ENCODE data around the gene ARIH2. TPM values are rescaled to one million over a fixed set of nuclear protein-coding genes. Genes with fewer than 3 reads are reported as not detected.

Gene ARIH2
- total RNA-seq, 2 experiments from 2014 or later: 126 TPM

DNA sequence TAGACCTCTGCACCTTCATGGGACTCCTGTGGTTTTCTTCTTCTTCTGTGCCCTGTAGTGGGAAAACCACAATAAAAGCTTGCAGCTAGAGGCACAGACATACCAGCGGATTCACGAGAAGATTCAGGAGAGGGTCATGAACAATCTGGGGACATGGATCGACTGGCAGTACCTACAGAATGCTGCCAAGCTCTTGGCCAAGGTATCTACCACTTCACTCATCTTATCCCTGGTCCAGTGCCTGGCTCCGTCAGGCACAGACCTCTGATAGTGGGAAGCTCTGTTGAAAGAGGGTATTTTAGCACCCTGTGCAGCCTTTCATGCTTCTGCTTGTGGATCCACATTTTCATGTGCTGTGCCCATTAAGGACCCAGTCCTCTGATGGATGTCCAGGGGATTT, 61.7 kb downstream of the ARIH2 start:
- peaks cover 5% of the 10 kb centered on the region for H3K36me3 Mint-ChIP-seq
- H3K27ac Mint-ChIP-seq: no peak overlapping the region
- no peaks in the 10 kb centered on the region for H3K27me3 Mint-ChIP-seq
- no peak for DNase-seq
- H3K9me3 Mint-ChIP-seq: no peaks in the 10 kb centered on the region
- peaks cover 1% of the 10 kb centered on the region for H3K4me1 Mint-ChIP-seq
- no peak overlapping the region for H3K4me3 Mint-ChIP-seq

DNA sequence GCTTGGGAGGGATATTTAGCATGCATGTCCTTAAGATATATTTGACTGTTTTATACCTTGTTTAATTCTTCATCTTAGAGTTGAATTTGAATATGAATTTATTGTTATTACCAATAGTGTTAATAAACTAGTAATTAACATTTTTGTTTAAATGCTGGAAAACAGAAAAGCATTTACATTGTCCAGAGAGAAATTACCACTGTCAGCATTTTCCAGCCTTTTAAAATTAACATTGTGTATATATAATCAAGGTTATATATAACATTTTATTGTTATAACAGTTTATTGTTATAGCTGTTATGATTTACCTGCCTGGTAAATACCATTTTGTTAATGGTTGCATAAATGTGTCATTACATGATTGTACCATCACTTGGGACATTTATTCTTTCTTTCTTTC, 63.4 kb downstream of the ARIH2 start:
- DNase-seq: no peak
- Mint-ChIP-seq H3K36me3 (peaks cover 7% of the 10 kb centered on the region), H3K27ac (no peak overlapping the region), H3K4me1 (peaks cover 8% of the 10 kb centered on the region), H3K9me3 (no peaks in the 10 kb centered on the region), H3K27me3 (no peaks in the 10 kb centered on the region), H3K4me3 (no peak overlapping the region)

DNA sequence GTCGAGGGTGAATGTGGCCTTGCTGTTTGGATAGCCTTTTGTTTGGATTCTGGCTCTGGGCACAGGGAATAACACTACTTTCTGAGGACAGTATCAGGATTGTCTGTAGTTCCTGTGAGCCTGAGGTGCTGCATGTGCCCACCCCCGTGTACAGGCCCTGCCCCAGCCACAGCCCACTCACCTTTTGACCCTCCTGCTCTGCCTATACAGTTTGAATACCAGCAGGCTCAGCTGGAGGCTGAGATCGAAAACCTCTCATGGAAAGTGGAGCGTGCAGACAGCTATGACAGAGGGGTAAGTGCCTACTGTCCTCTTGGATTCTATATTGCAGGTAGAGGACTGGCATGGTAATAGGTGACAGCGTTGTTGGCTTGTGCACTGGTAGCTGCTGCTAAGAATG, 64.0 kb downstream of the ARIH2 start:
- peaks cover 10% of the 10 kb centered on the region for H3K4me1 Mint-ChIP-seq
- H3K4me3 Mint-ChIP-seq: no peak overlapping the region
- H3K36me3 Mint-ChIP-seq: peaks cover 7% of the 10 kb centered on the region
- no peak for DNase-seq
- peak overlapping the region; percentile 18 for H3K27ac Mint-ChIP-seq
- no peaks in the 10 kb centered on the region for H3K9me3 Mint-ChIP-seq
- H3K27me3 Mint-ChIP-seq: no peaks in the 10 kb centered on the region

DNA sequence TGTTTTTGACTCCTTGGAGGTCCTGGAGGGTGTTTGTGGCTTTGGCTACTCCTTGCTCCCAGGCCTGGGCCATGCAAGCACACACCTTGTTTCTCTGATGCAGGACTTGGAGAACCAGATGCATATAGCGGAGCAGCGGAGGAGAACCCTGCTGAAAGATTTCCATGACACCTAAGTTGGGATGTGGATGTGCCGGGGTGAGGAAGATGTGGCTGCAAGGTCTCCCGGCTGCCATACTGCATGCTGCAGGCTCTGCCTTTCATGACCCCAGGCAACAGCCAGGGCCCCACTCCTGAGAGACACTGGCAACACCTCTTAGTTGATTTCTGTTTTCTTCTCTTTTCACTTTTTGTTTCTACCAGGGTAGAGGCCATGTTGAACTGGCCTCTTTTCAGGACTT, 64.5 kb downstream of the ARIH2 start:
- no peaks in the 10 kb centered on the region for H3K27me3 Mint-ChIP-seq
- no peaks in the 10 kb centered on the region for H3K9me3 Mint-ChIP-seq
- peak overlapping the region; percentile 18 for H3K27ac Mint-ChIP-seq
- no peak overlapping the region for H3K4me3 Mint-ChIP-seq
- DNase-seq: no peak
- peaks cover 13% of the 10 kb centered on the region for H3K4me1 Mint-ChIP-seq
- peaks cover 7% of the 10 kb centered on the region for H3K36me3 Mint-ChIP-seq

DNA sequence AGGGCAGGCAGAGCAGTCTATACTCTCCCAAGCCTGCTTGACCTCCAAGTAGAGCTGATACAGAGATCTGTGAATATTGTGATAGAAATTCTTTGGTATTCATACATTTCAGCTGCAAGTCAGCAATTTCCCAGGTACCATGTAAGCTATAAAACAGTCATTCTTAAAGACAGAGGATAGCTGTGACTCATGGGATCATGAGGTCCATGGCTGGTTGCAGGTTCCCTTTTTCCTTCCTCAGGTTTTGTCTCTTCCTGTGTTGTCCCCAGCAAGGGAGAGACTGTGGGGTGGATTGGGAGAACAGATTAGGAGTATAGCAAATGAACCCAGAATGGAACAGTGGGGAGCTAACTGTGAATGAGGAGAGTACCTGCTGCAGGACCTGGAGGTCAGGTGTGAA, 66.0 kb downstream of the ARIH2 start:
- H3K4me3 Mint-ChIP-seq: no peak overlapping the region
- peaks cover 8% of the 10 kb centered on the region for H3K36me3 Mint-ChIP-seq

DNA sequence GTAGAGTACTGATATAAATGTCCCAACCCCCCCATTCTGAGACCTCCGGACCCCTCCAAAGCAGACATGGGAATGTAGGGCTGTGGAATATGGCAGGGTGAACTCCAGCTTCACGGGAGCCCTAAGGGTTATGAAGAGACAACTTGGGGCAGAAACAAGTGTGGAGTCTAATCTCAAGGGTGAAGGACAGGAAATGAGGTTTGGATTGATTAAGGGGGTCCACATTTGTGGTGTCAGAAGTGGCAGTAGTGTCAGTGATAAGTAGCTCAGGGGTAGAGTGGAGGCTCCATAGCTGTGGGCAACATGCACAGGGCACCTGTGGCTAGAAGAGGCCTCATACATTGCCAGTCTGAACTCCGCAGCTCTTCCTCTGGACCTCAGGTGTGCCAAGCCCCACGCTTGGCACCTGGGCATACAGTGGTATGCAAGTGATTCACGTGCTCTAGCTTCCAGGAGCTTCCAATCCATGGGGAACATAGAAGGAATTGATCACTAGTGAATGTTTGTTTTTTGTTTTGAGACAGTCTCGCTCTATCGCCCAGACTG, 67.3 kb downstream of the ARIH2 start:
- Mint-ChIP-seq H3K36me3 (peaks cover 8% of the 10 kb centered on the region), H3K27ac (no peak overlapping the region), H3K4me3 (no peak overlapping the region), H3K9me3 (no peaks in the 10 kb centered on the region), H3K27me3 (no peaks in the 10 kb centered on the region), H3K4me1 (peaks cover 24% of the 10 kb centered on the region)
- no peak for DNase-seq

More for the DNA sequence above, 66.0 kb downstream of the ARIH2 start:
- no peak overlapping the region for H3K27ac Mint-ChIP-seq
- no peaks in the 10 kb centered on the region for H3K9me3 Mint-ChIP-seq
- DNase-seq: no peak
- no peaks in the 10 kb centered on the region for H3K27me3 Mint-ChIP-seq
- H3K4me1 Mint-ChIP-seq: peaks cover 24% of the 10 kb centered on the region

DNA sequence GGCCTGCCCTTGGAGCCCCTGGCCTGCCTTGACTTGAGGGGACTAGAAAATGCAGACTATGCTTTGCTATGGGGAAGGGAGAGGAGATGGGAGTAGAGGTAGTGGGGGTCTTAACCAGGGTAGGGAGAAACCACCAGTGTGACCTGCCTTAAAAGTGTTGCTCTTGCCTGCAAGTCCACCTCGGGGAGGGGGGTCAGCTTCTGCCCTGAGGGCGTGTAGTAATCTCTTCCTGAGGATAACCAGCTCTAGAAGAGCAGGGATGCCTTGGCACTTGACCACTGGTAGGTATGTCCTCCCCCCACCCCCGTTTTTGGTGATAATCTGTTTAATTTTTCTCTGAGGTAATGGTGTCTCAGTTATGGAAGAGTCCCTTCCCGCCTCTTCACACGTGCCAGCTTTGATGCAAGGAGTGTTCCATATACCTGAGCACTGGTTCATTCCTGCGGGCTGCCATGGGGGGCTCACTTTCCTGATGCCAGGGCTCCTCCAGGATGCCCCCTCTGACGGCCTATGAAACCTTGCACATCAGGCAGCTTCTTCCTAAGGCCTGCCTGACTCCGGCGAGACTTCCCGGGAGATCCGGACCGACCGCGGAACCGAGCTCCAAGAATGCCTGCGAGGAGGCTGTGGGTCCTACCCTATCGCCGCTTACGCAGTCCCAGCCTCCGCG, 70.6 kb downstream of the ARIH2 start:
- peaks cover 43% of the 10 kb centered on the region for H3K4me1 Mint-ChIP-seq
- H3K27ac Mint-ChIP-seq: peak overlapping the region; percentile 91
- peak overlapping the region; percentile 88 for H3K4me3 Mint-ChIP-seq
- H3K27me3 Mint-ChIP-seq: no peaks in the 10 kb centered on the region
- peaks cover 6% of the 10 kb centered on the region for H3K36me3 Mint-ChIP-seq
- no peaks in the 10 kb centered on the region for H3K9me3 Mint-ChIP-seq
- DNase-seq: no peak

DNA sequence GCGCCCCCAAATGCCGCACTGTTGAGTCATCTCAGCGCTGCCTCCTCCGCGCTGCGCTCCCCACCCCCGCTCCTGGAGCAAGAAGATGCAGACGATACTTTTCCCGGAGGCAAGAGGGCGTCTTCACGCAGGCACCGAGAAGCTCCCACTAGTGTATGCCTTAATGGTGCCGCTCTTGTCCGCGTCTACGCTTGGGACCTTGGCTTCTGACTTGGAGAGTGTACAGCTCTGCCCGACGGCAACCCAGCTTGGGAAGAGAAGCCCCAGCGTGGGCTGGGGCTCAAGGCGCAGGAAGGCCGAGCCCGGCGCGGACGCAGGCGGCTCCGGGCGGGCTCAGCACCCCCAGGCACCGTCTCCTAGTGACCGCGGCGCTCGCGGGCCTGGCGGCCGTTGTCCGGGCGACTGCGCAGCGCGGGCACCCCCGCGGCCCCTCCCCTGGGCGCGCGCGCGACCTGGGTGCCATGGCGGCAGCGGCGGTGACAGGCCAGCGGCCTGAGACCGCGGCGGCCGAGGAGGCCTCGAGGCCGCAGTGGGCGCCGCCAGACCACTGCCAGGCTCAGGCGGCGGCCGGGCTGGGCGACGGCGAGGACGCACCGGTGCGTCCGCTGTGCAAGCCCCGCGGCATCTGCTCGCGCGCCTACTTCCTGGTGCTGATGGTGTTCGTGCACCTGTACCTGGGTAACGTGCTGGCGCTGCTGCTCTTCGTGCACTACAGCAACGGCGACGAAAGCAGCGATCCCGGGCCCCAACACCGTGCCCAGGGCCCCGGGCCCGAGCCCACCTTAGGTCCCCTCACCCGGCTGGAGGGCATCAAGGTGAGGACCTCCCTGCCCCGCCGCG, 71.4 kb downstream of the ARIH2 start, which contains the start of gene P4HTM:
TSS of gene P4HTM (plus strand) at position 446 of the 840 bp plus-strand sequence. CDS start at position 462, 16 bp downstream.
- DNase-seq: peak; percentile 90
- H3K27ac Mint-ChIP-seq: peak within 1 kb of the TSS; percentile 93
- H3K27me3 Mint-ChIP-seq: no peaks in the 10 kb centered on the region
- H3K4me1 Mint-ChIP-seq: peaks cover 47% of the 10 kb centered on the region
- H3K4me3 Mint-ChIP-seq: peak within 1 kb of the TSS; percentile 91
- H3K36me3 Mint-ChIP-seq: peaks cover 6% of the 10 kb centered on the region
- no peaks in the 10 kb centered on the region for H3K9me3 Mint-ChIP-seq

DNA sequence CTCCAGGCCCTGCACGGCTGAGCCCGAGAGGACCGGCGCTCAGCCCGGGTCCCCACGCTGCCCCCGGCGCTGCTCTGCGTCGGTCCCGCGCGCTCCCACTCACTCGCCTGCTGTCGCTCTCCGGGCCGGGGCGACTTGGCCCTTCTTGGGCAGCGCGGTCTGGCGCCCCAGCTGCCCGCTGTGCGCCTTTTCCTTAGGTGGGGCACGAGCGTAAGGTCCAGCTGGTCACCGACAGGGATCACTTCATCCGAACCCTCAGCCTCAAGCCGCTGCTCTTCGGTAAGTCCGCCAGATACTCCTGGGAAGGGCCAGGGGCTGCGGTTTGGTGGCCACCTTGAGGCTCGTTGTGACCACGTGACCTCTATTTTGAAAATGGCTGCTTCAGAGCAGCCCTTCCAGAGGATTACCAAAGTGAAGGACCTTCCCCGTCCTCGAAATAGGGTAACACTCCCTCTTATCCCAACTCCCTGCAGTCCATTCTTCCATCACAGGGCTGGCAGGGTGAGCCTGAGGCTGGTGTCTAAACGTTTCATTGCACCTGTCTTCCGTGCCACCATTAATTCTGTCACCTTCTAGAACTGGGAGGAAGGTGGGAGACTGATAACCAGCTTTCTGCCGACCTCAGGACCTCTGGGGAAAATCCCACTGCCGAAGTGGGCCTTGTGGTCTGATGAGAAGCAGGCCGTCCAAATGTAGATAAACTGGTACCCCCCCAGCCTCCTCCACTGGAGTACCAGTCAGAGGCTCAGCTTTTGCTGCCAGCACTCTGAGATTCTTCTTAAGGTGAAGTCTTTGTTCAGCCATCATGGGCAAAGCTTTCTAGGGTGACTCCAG, 72.2 kb downstream of the ARIH2 start:
- Mint-ChIP-seq H3K9me3 (no peaks in the 10 kb centered on the region), H3K4me1 (peaks cover 49% of the 10 kb centered on the region), H3K27ac (peak overlapping the region; percentile 93), H3K4me3 (peak overlapping the region; percentile 91), H3K36me3 (peaks cover 6% of the 10 kb centered on the region), H3K27me3 (no peaks in the 10 kb centered on the region)
- peak; percentile 49 for DNase-seq

DNA sequence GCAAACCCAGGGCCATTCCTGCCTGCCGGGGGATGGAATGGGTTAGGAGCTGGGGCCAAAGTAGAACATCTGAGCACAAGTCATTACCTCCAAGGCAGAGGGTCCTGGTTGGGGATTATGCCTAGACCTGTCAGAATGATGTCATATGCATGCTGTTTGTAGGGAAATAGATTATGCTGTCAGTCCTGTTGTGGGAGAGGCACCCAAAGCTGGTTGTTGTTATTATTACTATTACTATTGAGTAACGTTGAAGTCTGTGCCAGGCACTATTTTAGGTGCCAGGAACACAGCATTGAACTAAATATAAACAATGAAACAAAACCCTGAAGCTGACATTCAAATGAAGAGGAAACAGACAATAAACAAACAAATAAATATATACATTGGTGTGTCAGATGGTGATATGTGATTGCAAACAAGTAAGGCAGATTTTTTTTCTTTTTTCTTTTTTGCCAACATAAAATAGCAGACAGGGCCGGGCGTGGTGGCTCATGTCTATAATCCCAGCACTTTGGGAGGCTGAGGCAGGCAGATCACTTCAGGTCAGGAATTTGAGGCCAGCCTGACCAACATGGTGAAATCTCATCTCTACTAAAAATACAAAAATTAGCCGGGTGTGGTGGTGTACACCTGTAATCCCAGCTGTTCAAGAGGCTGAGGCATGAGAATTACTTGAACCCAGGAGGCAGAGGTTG, 73.4 kb downstream of the ARIH2 start:
- Mint-ChIP-seq H3K4me1 (peaks cover 42% of the 10 kb centered on the region), H3K27me3 (no peaks in the 10 kb centered on the region), H3K4me3 (peak overlapping the region; percentile 91), H3K27ac (peak overlapping the region; percentile 93), H3K9me3 (no peaks in the 10 kb centered on the region), H3K36me3 (peaks cover 4% of the 10 kb centered on the region)
- DNase-seq: no peak

DNA sequence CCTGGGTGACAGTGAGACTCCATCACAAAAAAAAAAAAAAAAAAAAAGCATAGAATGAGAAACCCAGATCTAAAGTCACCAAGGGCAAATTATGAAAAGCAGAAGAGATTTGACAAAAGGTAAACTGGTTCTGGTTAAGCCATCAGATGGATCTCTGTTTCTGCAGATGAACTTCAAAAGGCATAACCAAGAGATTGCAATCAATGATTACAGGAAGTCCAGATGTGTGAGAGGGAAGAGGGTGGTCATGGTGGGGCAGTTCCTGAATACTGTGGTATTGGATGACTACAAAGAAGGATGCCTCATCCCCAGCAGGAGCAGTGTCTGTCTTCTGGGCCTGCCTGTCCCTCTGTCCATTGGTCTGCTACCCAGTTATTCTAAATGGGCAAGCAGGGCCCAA, 75.2 kb downstream of the ARIH2 start:
- no peaks in the 10 kb centered on the region for H3K9me3 Mint-ChIP-seq

DNA sequence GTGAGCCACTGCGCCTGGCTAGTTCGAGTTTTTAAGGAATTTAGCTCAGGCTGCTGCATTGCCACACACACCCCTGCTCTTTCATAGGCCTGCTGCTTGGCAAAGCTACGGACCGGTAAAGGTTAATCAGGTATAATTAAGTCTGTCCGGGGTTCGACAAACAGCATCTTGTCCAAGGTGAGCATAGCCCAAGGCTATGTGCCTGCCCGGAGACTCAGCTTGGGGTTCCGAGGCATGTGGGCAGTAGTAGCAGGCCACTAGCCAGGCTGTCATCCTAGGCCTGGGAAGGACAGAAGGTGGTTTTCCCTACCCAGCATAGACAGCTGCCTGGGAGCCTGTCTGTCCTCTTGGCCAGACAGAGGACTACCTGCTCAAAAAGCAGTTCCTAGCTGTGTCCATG, 78.0 kb downstream of the ARIH2 start:
- Mint-ChIP-seq H3K27me3 (no peaks in the 10 kb centered on the region), H3K4me3 (no peak overlapping the region), H3K36me3 (peaks cover 2% of the 10 kb centered on the region), H3K27ac (no peak overlapping the region), H3K4me1 (peaks cover 19% of the 10 kb centered on the region), H3K9me3 (no peaks in the 10 kb centered on the region)
- DNase-seq: no peak

More for the DNA sequence above, 75.2 kb downstream of the ARIH2 start:
- Mint-ChIP-seq H3K4me3 (no peak overlapping the region), H3K27me3 (no peaks in the 10 kb centered on the region), H3K4me1 (peaks cover 33% of the 10 kb centered on the region), H3K36me3 (peaks cover 4% of the 10 kb centered on the region), H3K27ac (no peak overlapping the region)
- no peak for DNase-seq

DNA sequence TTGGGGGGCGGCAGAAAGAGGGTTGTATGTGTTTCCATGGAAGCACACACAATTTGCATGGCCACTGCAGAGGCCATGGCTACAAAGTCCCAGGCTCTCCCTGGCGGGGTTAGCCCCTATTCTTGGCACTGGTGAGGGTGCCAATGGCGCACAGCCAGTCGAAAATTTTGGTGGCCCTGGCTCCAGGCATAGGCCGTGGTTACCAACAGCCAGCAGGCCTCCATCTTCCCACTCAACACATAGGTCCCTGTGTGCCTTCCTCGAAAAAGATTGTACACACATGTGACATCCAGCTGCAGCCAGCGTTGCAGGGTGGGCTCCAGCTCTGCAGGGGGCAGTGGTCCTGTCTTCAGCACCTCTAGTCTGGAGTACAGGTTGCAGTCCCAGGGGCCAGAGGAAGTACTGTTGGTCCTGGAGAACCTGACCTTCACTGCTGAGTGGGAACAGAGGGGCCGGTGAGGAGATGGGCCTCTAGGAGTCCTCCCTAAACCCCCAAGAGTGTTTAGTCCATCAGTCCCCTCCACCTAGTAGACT, 78.5 kb downstream of the ARIH2 start:
- no peaks in the 10 kb centered on the region for H3K9me3 Mint-ChIP-seq
- no peaks in the 10 kb centered on the region for H3K27me3 Mint-ChIP-seq
- H3K4me3 Mint-ChIP-seq: no peak overlapping the region
- no peak for DNase-seq
- H3K27ac Mint-ChIP-seq: no peak overlapping the region
- peaks cover 2% of the 10 kb centered on the region for H3K36me3 Mint-ChIP-seq
- peaks cover 14% of the 10 kb centered on the region for H3K4me1 Mint-ChIP-seq
